ENCODE measurements around the gene CSNK1A1L.

Gene CSNK1A1L

DNA sequence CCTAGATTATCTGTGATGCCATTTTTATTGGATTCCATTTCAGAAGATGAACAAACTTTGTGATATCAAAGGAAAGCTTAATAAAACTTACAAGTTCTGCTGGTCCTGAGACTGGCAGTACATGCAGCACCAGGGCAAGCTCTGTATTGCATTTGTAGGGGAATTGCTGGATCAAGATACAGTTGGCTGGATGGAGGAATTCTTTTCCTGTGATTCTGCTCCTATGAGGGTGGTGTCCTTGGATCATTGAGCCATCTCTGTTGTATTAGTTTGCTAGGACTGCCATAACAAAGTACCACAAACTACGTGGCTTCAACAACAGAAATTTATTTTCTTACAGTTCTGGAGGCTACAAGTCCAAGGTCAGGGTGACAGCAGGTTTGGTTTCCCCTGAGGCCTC lies 33.9 kb upstream of the CSNK1A1L start:
- no peak overlapping the region for H3K4me3 ChIP-seq (ENCODE audit: low read depth, low read length)
- no peak for DNase-seq (ENCODE audit: low read depth)
- TF ChIP-seq, protein P1, sequence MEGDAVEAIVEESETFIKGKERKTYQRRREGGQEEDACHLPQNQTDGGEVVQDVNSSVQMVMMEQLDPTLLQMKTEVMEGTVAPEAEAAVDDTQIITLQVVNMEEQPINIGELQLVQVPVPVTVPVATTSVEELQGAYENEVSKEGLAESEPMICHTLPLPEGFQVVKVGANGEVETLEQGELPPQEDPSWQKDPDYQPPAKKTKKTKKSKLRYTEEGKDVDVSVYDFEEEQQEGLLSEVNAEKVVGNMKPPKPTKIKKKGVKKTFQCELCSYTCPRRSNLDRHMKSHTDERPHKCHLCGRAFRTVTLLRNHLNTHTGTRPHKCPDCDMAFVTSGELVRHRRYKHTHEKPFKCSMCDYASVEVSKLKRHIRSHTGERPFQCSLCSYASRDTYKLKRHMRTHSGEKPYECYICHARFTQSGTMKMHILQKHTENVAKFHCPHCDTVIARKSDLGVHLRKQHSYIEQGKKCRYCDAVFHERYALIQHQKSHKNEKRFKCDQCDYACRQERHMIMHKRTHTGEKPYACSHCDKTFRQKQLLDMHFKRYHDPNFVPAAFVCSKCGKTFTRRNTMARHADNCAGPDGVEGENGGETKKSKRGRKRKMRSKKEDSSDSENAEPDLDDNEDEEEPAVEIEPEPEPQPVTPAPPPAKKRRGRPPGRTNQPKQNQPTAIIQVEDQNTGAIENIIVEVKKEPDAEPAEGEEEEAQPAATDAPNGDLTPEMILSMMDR (IDR thresholded peaks at IDR 0.05; ENCODE audit: control insufficient read depth, extremely low read depth, insufficient read depth), result no peak

DNA sequence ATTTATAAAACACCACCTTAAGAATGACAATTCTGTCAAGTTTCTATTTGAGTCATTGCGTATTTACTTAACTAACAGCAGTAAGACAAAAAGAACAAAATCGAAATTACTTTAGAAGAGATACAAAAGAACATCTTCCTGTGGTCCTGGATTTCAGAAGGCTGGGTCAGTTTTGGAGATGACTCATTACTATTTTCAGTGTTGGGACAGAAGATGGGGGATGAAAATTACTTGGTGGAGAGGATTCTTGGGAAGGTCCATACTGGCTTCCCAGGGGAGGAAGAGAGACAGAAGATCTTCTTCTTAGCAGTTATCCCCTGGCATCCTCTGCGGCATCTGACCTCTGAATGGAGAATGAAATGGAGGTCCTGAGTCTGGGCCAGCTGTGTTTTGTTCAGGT lies 33.5 kb upstream of the CSNK1A1L start:
- TF ChIP-seq, protein P1 (IDR thresholded peaks at IDR 0.05; ENCODE audit: control insufficient read depth, extremely low read depth, insufficient read depth), result no peak
- no peak for DNase-seq (ENCODE audit: low read depth)
- no peak overlapping the region for H3K4me3 ChIP-seq (ENCODE audit: low read depth, low read length)

DNA sequence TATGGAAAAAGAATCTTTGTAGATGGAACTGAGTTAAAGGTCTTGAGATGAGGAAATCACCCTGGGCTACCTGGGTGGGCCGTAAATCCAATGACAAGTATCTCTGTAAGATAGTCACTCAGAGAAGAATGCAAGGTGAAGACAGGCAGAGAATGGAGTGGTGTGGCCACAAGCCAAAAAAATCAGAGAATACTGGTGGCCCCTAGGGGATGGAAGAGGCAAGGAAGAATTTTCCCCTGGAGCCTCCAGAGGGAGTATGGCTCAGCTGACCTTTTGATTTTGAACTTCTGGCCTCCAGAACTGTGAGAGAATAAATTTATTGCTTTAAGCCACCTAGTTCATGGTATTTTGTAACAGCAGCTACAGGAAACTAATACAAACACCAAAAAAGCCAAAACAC lies 32.7 kb upstream of the CSNK1A1L start:
- TF ChIP-seq, protein P1 (IDR thresholded peaks at IDR 0.05; ENCODE audit: control insufficient read depth, extremely low read depth, insufficient read depth), result 0 out of 2 replicates have a peak, but pooled peaks have one; percentile 15
- no peak for DNase-seq (ENCODE audit: low read depth)
- H3K4me3 ChIP-seq (ENCODE audit: low read depth, low read length), result no peak overlapping the region

DNA sequence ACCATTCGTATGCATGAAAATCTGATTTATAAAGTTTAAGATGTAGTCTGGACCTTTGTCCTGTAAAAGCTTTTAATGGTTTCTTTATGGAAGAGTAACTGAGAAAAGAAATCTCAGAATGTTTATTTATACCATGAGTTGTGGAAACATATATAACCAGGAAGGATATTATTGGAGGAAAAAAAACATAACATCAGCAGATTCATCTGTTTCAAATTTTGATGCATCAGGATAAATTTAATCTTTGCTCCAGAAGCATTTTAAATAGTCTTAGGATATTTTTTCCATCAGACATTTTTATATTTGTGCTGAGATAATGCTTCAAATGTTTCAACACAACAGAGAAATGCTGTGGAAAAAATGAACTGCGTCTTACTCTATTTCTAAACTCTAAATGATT lies 31.2 kb upstream of the CSNK1A1L start:
- no peak overlapping the region for H3K4me3 ChIP-seq (ENCODE audit: low read depth, low read length)
- DNase-seq (ENCODE audit: low read depth), result no peak
- TF ChIP-seq, protein P1 (IDR thresholded peaks at IDR 0.05; ENCODE audit: control insufficient read depth, extremely low read depth, insufficient read depth), result no peak

DNA sequence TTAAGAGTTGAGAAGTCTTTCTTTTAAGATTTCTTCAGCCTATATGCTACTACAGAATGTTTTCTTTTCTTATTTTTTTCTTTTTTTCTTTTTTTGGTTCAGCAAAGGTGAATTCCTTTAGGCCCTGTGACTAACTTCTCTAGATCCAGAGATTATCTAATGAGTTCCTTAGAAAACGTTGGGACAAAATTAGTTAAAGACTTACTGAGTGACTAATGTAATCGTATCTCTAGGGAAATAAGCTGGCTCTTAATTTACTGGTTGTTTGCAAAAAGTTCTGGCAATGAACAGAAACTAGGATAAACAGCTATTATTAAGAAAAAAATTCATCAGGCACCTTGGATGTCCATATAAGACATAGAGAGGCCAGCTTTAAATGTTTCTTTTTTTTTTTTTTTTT lies 30.7 kb upstream of the CSNK1A1L start:
- TF ChIP-seq, protein P1 (IDR thresholded peaks at IDR 0.05; ENCODE audit: control insufficient read depth, extremely low read depth, insufficient read depth), result no peak
- H3K4me3 ChIP-seq (ENCODE audit: low read depth, low read length), result no peak overlapping the region

DNA sequence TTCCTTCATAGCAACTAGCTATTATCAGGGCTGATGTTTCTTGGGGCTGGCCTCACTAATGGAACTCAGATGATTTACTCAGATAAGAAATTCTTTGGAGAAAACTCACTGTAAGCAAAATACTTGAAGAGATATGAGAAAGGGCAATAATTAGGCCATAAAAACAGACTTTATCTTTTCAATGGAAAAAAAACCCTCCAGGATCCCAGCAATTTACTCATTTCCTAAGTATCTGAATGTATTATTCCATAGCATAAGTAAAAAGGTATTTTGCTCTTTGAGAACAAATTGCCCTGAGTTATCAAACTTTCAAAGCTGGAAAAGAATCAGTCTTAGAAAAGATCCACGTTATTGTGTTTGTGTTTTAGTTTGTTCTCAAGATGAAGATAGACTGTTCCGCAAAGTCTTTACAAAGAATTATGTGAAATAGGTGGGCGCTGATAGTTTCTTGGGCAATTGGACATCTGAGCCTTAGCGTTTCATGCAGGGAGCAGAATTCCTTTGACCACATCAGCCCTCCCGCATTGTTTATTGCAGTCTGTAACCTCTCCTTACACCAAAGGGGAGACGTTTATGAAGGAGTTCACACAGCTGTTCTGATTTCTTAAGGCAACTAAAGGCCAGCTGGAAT lies 29.1 kb upstream of the CSNK1A1L start:
- no peak for DNase-seq (ENCODE audit: low read depth)
- TF ChIP-seq, protein P1 (IDR thresholded peaks at IDR 0.05; ENCODE audit: control insufficient read depth, extremely low read depth, insufficient read depth), result no peak
- H3K4me3 ChIP-seq (ENCODE audit: low read depth, low read length), result no peak overlapping the region

More for the DNA sequence above, 30.7 kb upstream of the CSNK1A1L start:
- DNase-seq (ENCODE audit: low read depth), result no peak

DNA sequence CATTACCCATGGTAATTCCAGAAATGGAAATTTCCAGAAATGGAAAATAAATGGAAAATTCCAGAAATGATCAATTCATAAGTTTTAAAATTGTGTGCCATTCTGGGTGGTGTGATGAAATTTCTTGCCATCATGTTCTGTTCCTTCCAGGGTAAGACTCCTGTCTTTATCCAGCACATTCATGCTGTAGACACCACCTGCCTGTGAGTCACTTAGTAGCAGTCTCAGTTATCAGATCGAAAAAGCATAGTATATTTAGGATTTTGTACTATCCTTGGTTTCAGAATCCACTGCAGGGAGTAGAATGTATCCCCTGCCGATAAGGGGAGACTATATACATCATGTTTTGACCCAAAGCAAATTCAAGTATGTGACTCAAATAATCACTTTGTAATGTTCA lies 26.7 kb upstream of the CSNK1A1L start:
- no peak overlapping the region for H3K4me3 ChIP-seq (ENCODE audit: low read depth, low read length)
- TF ChIP-seq, protein P1 (IDR thresholded peaks at IDR 0.05; ENCODE audit: control insufficient read depth, extremely low read depth, insufficient read depth), result no peak
- DNase-seq (ENCODE audit: low read depth), result no peak

All from LNCaP clone FGC (cell line).